HL-60 (cell line): ENCODE data around the gene ST6GALNAC1.

ENCODE experiments used
- DNase-seq, 2 experiments: peaks; one replicate each; pipeline ENCODE4 v3.0.0-alpha.2; 2010 to 2020; ENCODE audit warnings: low read depth in 1 of 2, low spot score in 1 of 2
- H3K27ac ChIP-seq: fragments of 250-450 bp; sonication (Bioruptor Pico); replicated peaks from 2 replicates; pipeline ENCODE4 v1.5.1; 2020; ENCODE audit warnings: mild to moderate bottlenecking, moderate library complexity
- H3K27me3 ChIP-seq: fragments of 250-450 bp; sonication (Bioruptor Pico); 2 replicates; pipeline ENCODE4 v1.5.1; 2021; ENCODE audit warnings: mild to moderate bottlenecking, moderate library complexity; ENCODE audit not compliant: insufficient read depth, poor library complexity, severe bottlenecking
- H3K4me3 ChIP-seq: replicated peaks from 2 replicates; pipeline ENCODE4 v1.5.1; 2011; ENCODE audit warnings: mild to moderate bottlenecking, control low read depth, low read length; ENCODE audit not compliant: insufficient read depth
- CTCF ChIP-seq: IDR thresholded peaks from one replicate; pipeline ENCODE4 v1.5.1; 2011; ENCODE audit warnings: low read length, control low read depth, inconsistent platforms; ENCODE audit not compliant: insufficient read depth
- GABPA ChIP-seq: IDR thresholded peaks from 2 replicates; pipeline ENCODE4 v1.6.1; 2012; ENCODE audit warnings: low read depth
- POLR2AphosphoS5 ChIP-seq: IDR thresholded peaks from 2 replicates; pipeline ENCODE4 v1.6.1; 2012; ENCODE audit warnings: low read depth
- REST ChIP-seq: IDR thresholded peaks from 2 replicates; pipeline ENCODE4 v1.6.1; 2012; ENCODE audit warnings: low read depth; ENCODE audit not compliant: insufficient replicate concordance
- SPI1 ChIP-seq: IDR thresholded peaks from 2 replicates; pipeline ENCODE4 v1.6.1; 2012; ENCODE audit warnings: low read depth, mild to moderate bottlenecking, borderline replicate concordance

ST6GALNAC1 gene

DNA sequence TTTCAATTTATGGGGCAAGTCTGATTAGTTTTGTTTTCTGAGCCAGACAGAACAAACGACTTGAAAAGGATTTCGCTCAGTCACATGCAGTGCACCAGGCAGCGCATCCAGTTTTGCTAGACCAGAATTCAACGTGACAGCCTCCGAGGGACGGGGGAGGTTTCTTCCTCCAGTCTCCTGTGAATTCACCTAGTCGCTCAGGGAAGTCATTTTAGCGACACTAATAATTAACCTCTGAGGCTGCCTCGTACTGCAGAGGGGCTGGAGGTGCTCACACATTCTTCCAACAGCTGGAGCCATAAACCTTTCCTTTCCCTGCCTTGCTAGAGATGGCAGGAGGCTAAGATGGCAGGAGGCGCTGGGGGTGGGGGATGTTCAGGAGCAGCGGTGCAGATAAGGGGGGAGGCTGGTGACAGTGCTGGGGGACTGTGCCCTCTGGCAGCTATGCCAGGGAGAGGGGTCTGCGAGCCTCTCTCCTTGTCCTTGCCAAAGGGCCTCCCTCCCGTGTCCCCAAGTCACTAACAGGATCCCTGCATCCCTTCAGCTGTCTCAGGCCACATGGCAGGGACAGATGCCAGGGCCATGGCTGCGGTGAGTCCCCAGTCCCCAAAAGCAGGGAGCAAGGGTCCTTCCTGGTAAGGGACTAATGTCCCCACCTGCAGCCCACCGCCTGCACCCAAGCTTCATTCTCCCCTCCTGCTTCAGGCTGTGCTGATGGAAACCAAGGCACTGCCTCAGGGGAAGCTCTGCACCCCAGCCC is 43.2 kb upstream of the ST6GALNAC1 start:
- no peak for DNase-seq
- no peak overlapping the region for H3K27ac ChIP-seq
- H3K4me3 ChIP-seq, result no peak overlapping the region
- H3K27me3 ChIP-seq, result no peaks in the 10 kb centered on the region
- no peak for TF ChIP-seq SPI1
- no peak for TF ChIP-seq CTCF

- TF ChIP-seq SPI1, result no peak
- no peak for TF ChIP-seq POLR2AphosphoS5
- no peak for TF ChIP-seq GABPA
- no peak for TF ChIP-seq REST
- no peaks in the 10 kb centered on the region for H3K27me3 ChIP-seq
Measured at GRCh38 chr17:76685846-76686245, 42.3 kb upstream of the ST6GALNAC1 start.

DNA sequence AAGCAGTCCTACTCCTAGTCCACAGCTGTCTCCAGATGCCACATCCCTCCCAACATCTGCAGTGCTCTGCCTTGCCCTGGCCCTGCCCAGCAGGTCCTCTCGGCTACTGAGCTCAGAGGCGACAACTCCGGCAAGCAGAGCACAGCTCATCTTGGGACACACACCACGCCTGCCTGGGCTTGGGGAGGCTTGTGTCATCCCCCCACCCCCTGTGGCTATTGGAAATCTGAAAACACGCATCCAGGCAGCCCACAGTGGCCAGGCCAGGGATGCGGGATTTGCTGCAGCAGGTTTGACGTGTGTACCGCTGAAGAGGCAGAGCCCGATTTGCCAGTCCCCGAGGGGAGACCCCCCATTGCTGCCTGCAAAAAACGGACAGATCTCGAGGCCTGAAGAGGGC is 41.8 kb upstream of the ST6GALNAC1 start:
- H3K27me3 ChIP-seq, result no peaks in the 10 kb centered on the region
- H3K4me3 ChIP-seq, result no peak overlapping the region
- H3K27ac ChIP-seq, result no peak overlapping the region
- TF ChIP-seq CTCF (no peak), REST (no peak), GABPA (no peak), POLR2AphosphoS5 (no peak), SPI1 (no peak)
- no peak for DNase-seq

More at GRCh38 chr17:76685846-76686245, 42.3 kb upstream of the ST6GALNAC1 start:
- no peak overlapping the region for H3K4me3 ChIP-seq
- no peak for DNase-seq
- H3K27ac ChIP-seq, result no peak overlapping the region

- no peak for DNase-seq
- H3K27me3 ChIP-seq, result no peaks in the 10 kb centered on the region
- no peak for TF ChIP-seq POLR2AphosphoS5
- no peak for TF ChIP-seq GABPA
- no peak for TF ChIP-seq REST
- TF ChIP-seq CTCF, result no peak
- TF ChIP-seq SPI1, result no peak
- no peak overlapping the region for H3K4me3 ChIP-seq
- H3K27ac ChIP-seq, result no peak overlapping the region
Measured at GRCh38 chr17:76684756-76685155, 41.2 kb upstream of the ST6GALNAC1 start.
